Fibroblast of villous mesenchyme (primary cell): ENCODE measurements around the gene NUP210L. TPM values are rescaled to one million over a fixed set of nuclear protein-coding genes. Genes with fewer than 3 reads are reported as not detected.
"Not testable (repeated sequence)": the region's sequence is repeated elsewhere in the genome, so short reads cannot be mapped to it uniquely, and the experiment has no call there.

ENCODE experiments used
- DNase-seq: peaks from one replicate; pipeline ENCODE4 v3.0.0-alpha.2; 2010; ENCODE audit warnings: low read depth
- H3K4me3 ChIP-seq: 2 replicates; pipeline ENCODE4 v1.5.1; 2011; ENCODE audit warnings: low read depth, mild to moderate bottlenecking, low read length
- total RNA-seq: library from RNA; depleted of rRNA; stranded (reverse); fragments of >200 nt; gene quantifications from 2 replicates; pipeline ENCODE4 v1.2.3, GENCODE V29; 2012
- TF ChIP-seq, protein P1 (sequence below): IDR thresholded peaks from 2 replicates; pipeline ENCODE4 v1.5.1; 2012; ENCODE audit warnings: low read depth, mild to moderate bottlenecking, low read length; ENCODE audit not compliant: insufficient read depth

NUP210L gene
- total RNA-seq, 1 donor, result under 0.01 TPM

DNA sequence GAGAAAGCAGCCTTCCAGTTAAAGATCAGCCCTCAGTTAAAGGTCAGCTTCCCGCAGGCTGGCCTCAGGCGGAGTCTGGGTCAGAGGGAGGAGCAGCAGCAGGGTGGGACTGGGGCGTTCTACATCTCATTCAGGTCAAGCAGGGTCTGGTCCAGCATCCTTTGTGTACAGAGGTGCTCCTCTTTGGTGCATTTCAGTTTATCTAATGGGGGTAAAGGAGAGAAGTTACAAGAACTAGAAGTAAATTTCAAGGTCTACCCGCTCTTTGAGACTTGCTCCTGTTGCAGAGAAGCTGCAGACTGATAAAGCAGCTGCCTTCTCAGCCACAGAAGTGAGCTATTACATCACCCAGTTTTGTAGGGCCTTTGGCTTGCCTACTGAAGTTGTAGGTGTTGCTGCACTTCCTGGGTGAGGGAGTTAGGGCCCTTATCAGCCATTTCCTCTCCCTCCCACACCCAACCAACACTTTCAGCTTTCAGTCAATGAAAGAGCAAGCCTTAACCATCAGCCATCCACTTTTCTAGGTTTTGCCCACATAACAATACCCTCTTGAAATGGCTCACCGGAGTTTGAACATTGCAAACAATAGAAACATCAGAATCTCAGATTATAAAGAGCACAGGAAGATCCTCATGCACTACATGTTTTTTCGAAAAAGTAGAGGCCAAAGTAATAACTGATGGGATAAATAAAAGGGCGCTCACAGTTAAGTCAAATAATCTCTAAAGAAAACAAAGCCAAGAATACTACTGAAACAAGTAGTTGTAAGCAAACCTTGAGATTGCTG, 2.8 kb upstream of the NUP210L start:
- DNase-seq, result peak; percentile 84
- TF ChIP-seq, protein P1, sequence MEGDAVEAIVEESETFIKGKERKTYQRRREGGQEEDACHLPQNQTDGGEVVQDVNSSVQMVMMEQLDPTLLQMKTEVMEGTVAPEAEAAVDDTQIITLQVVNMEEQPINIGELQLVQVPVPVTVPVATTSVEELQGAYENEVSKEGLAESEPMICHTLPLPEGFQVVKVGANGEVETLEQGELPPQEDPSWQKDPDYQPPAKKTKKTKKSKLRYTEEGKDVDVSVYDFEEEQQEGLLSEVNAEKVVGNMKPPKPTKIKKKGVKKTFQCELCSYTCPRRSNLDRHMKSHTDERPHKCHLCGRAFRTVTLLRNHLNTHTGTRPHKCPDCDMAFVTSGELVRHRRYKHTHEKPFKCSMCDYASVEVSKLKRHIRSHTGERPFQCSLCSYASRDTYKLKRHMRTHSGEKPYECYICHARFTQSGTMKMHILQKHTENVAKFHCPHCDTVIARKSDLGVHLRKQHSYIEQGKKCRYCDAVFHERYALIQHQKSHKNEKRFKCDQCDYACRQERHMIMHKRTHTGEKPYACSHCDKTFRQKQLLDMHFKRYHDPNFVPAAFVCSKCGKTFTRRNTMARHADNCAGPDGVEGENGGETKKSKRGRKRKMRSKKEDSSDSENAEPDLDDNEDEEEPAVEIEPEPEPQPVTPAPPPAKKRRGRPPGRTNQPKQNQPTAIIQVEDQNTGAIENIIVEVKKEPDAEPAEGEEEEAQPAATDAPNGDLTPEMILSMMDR, result no peak
- no peak overlapping the region for H3K4me3 ChIP-seq

DNA sequence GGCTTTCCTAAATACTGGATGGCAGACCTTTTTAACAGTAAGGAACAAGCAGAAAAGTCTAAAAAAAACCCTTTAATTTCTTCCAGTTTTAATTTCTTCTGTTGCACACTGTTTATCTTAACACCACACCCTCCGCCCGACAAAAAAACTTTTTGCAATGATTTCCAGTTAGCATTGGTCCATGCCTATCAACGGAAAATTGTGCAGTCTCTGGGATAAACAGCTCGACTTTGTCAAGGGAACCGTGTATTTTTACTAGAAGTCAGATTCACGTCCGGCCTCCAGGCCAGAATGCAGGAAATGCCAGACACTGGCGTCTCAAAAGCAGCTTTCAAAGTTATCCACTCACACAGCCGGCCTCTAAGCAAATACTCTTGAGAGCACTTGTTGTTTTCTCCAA, 378 bp upstream of the NUP210L start:
- peak; percentile 89 for DNase-seq
- TF ChIP-seq, protein P1, result no peak
- H3K4me3 ChIP-seq, result no peak overlapping the region

DNA sequence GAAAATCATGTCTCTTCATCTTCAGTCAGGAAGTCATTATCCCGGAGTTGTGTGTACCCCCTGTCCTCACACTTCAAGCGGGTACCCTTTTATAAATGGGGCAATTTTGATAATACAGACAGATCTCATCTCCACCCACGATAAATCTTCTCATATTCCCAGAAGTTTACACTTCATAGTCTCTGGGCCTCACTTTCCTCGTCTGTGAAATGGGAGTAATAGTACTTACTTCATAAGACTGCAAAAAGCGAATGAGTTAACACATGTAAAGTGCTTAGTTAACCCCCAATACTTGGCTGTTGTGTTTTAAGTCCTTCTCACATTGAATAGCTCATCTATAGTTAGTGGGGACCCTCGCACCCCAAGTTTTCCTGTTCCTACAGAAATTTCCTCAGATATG, 820 bp downstream of the NUP210L start:
- H3K4me3 ChIP-seq, result no peak overlapping the region
- DNase-seq, result no peak
- TF ChIP-seq, protein P1, result no peak

DNA sequence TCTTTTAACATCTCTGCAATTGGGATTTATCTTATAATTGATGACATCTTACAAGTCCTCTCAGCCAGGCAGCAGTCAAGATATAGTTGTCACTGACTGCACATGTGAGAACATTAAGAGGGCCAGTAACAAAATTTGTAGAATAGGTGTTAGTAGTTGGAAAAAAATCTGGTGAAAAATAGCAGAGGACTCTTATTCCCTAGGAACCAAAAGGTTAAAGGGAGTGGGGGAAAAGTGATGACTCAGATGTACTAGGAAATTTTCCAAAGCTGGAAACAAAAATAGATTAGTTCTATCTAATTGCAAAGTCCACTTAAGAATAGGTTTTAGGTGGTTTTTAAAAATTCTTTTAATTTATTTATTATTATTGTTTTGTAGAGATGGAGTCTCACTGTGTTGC, 3.6 kb downstream of the NUP210L start:
- peak; percentile 47 for DNase-seq
- TF ChIP-seq, protein P1, result no peak
- no peak overlapping the region for H3K4me3 ChIP-seq

GRCh38 chr1:154148807-154149206, 6.1 kb downstream of the NUP210L start:
- H3K4me3 ChIP-seq, result no peak overlapping the region
- DNase-seq, result no peak
- TF ChIP-seq, protein P1, result no peak

- not testable (repeated sequence) for H3K4me3 ChIP-seq, DNase-seq
These were observed 7.4 kb downstream of the NUP210L start for GRCh38 chr1:154147505-154147904.

GRCh38 chr1:154145986-154146385, 8.9 kb downstream of the NUP210L start:
- no peak overlapping the region for H3K4me3 ChIP-seq
- DNase-seq, result no peak
- TF ChIP-seq, protein P1, result peak; percentile 46
